HL-60 (cell line): ENCODE measurements around the gene GNAQ.

Source experiments
- POLR2AphosphoS5 ChIP-seq: IDR thresholded peaks from 2 replicates; pipeline ENCODE4 v1.6.1; 2012; ENCODE audit warnings: low read depth
- TF ChIP-seq, protein P1 (sequence below): IDR thresholded peaks from one replicate; pipeline ENCODE4 v1.5.1; 2011; ENCODE audit warnings: low read length, control low read depth, inconsistent platforms; ENCODE audit not compliant: insufficient read depth

DNA sequence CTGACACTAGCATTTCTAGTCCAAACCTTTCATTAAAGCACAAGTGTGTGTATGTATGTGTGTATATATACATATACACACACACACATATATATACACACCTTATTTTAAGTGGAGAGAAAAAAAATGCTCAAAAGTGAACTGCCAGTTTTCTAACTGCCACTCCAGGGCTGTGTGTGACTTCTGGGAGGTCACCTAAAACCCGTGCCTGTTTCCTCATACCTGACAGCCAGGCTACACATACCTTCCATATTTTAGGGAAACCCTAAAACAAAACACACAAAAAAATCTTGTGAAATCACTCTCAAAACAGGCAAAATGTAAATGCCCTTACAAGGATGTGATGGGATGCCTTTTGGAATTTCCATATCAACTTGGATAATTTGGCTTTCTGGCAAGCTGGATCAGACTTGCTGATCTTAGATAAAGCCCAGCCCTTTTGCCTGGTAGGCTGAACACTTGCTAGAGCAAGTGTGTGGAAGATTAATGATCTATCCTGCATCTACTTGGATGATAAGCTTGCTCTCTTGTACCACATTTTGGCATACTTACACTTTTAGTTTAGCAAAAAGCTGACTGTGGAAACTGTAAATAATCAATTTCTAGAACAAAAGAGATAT is 127.8 kb downstream of the GNAQ start:
- TF ChIP-seq, protein P1, sequence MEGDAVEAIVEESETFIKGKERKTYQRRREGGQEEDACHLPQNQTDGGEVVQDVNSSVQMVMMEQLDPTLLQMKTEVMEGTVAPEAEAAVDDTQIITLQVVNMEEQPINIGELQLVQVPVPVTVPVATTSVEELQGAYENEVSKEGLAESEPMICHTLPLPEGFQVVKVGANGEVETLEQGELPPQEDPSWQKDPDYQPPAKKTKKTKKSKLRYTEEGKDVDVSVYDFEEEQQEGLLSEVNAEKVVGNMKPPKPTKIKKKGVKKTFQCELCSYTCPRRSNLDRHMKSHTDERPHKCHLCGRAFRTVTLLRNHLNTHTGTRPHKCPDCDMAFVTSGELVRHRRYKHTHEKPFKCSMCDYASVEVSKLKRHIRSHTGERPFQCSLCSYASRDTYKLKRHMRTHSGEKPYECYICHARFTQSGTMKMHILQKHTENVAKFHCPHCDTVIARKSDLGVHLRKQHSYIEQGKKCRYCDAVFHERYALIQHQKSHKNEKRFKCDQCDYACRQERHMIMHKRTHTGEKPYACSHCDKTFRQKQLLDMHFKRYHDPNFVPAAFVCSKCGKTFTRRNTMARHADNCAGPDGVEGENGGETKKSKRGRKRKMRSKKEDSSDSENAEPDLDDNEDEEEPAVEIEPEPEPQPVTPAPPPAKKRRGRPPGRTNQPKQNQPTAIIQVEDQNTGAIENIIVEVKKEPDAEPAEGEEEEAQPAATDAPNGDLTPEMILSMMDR = no peak
- no peak for TF ChIP-seq POLR2AphosphoS5
